IPS-NIHi7 (cell line): ENCODE results near the gene SLC25A23.
"Not testable (repeated sequence)": the region's sequence is repeated elsewhere in the genome, so short reads cannot be mapped to it uniquely, and the experiment has no call there.

ENCODE experiments used
- DNase-seq: peaks from one replicate; pipeline ENCODE4 v3.0.0; 2012; ENCODE audit warnings: mixed read lengths; ENCODE audit errors: extremely low spot score

The SLC25A23 gene

GRCh38 chr19:6402058-6402457, 57.5 kb downstream of the SLC25A23 start:
- DNase-seq, result no peak

- not testable (repeated sequence) for DNase-seq
These were observed 59.3 kb downstream of the SLC25A23 start for GRCh38 chr19:6400062-6400944.

GRCh38 chr19:6396305-6396704, 63.3 kb downstream of the SLC25A23 start:
- DNase-seq, result no peak

GRCh38 chr19:6394831-6395230, 64.8 kb downstream of the SLC25A23 start:
- DNase-seq, result no peak

- DNase-seq, result no peak
These were observed 65.6 kb downstream of the SLC25A23 start for GRCh38 chr19:6393983-6394412.

DNA sequence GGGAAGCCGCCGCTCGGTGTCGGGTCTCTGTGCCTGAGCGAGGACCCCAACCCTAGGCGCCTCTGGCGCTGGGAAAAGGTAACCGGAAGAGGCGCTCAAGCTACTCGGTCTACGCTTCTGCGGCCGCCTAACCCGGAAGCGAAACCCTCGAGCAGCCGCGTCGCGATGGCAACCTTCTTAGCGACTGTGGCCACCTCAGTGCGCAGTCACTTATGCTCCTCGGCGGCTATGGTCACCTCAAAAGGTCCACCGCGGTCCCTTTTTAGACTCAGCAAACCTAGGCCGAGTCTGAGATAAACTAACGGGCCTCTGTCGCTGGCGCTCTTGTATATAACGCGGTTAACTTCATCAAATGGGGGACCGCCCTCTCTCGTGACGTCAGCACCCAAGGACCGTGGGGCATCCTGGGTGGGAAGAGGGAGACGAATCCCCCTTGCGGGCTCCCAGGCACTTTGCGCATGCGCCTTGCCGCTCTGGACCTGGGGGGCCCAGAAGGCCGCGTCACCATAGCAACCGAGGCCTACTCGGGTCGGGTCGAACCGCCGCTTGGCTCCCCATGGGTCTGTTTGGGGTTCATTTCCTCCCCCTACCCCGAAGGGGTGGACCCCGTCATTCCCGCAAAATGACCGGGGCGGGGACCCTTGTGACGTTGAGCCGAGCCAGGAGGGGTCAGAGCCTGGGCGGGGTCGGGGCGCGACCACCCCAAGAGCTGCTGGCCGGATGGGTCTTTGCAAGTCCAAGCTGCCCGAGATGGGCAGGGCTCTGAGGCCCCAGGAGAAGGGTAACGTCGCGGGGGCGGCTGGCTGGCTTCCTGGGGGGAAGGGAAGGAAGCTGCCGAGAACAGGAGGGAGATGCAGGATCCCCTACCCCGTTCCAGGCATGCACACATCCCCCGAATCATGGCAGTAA, 66.3 kb downstream of the SLC25A23 start, which contains the start of gene GTF2F1:
TSS of gene GTF2F1 (minus strand) at position 91 of the 909 bp plus-strand sequence. CDS start 169 bp downstream, outside the sequence.
- peak; percentile 97 for DNase-seq

GRCh38 chr19:6392221-6393073, 67.1 kb downstream of the SLC25A23 start:
- no peak for DNase-seq
